GM19372 (cell line): ENCODE results near the gene DTX1.

ENCODE experiments used
- ATAC-seq: cut with Tn5 transposase; IDR thresholded peaks from one replicate; pipeline ENCODE4 v1.9.1; 2021; ENCODE audit warnings: mild to moderate bottlenecking, low read depth, moderate library complexity; ENCODE audit not compliant: unreplicated experiment

Gene DTX1

DNA sequence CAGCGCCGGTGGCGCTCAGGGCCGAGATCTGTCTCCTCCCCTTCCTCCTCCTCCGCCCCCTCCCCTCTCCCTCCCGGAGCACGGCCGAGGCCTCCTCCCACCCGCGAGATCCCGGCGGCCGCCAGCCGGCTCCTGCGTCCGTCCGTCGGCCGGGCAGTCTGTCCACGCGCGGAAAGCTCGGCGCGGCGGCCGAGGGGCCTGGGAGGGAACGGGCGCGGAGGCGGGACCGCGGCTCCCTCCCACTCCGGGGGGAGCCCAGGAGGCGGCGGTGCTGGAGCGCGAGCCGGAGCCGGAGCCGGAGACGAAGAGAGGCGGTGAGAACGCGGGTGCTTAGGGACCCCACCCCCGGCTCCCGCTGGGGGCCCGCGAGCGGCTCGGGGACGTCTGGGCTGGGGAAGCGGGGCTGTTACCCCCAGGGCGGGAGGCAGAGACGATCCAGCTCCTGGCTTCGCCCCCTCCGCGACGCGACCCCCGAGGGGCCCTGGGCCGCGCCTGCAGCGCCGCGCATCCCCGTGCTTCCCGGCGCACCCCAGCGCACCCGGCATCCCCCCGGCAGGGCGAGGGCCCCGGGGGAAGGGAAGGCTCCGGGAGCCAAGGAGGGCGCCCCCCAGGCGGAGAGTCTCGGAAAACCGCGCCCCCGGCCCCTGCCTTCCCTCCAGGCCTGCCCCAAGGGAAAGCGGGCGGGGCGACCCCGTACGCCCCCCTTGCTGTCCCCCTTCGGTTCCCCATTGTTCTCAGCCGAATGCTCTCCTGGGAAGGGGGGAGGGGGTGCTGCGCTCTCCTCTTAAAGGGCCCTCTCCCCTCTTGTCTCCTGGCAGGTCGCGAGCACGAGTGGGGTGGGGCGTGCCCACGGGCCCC lies at the start of gene DTX1:
TSS of gene DTX1 (plus strand) at position 100 of the 858 bp plus-strand sequence. CDS start 1,463 bp downstream, outside the sequence.
- no peak for ATAC-seq

GRCh38 chr12:113007166-113007565 lies 49.4 kb upstream of the DTX1 start:
- ATAC-seq = no peak

- no peak for ATAC-seq
Measured at GRCh38 chr12:113010701-113011100, 45.8 kb upstream of the DTX1 start.

- ATAC-seq = no peak
Measured at GRCh38 chr12:113014565-113014964, 42.0 kb upstream of the DTX1 start.

DNA sequence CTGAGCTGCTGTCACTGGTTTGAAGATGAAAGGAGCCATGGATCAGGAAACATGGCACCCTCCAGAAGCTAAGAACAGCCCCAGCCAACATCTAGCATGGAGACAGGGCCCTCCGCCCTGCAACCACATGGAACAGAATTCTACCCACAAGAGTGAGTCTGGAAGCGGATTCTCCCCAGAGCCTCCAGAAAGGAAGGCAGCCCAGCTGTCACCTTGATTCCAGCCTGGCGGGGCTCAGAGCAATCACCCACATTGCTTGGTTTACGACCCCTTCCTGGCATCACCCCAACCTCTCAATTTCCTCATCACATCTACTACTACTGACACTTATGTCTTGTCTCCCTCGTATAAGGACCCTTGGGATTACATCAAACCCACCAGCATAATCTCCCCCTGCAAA lies 39.7 kb upstream of the DTX1 start:
- no peak for ATAC-seq

- ATAC-seq = no peak
Measured at GRCh38 chr12:113019025-113019424, 37.5 kb upstream of the DTX1 start.

GRCh38 chr12:113021500-113021899 lies 35.0 kb upstream of the DTX1 start:
- no peak for ATAC-seq

DNA sequence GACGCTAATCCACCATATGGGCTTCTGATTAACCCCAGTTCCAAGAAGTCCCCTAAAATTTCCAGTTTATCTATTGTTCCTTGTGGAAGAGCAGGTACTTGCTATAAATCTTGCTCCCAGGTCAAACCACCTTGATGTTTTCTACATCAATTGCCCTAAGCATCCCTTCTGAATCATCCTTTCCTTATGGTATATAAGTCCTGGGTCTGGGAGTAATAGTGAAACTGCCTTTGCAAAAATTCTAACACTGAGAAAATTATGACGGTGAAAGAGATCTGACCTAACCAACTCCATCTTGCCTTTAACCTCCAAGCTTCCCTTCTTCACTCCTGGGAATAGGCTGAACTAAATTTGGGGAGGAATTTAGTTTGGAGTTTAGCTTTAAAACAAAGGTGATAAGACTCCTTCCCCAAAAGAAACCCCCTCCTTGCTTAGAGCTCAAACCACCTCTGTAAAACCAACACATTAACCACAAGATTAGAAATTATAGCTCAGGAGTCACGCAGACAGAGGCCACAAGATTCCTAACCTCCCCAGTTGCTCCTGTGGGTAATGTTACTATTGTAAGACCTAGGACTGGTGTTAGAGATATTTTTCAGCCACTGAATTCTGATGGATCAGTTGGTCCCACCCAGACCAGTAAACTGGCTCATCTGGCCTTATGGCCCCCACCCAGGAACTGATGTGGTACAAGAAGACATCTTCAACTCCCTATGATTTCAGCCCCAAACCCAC lies 33.8 kb upstream of the DTX1 start:
- ATAC-seq = no peak

DNA sequence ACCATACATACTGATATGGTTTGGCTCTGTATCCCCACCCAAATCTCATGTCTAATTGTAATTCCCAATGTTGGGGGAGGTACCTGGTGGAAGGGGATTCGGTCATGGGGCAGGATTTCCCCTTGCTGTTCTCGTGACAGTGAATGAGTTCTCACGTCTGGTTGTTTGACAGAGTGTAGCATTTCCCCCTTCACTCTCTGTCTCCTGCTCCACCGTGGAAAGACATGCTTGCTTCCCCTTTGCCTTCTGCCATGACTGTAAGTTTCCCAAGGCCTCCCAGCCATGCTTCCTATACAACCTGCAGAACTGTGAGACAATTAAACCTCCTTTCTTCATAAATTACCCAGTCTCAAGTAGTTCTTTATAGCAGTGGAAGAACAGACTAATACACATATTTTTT lies 28.8 kb upstream of the DTX1 start:
- no peak for ATAC-seq

- no peak for ATAC-seq
Measured at GRCh38 chr12:113030875-113031525, 25.5 kb upstream of the DTX1 start.

DNA sequence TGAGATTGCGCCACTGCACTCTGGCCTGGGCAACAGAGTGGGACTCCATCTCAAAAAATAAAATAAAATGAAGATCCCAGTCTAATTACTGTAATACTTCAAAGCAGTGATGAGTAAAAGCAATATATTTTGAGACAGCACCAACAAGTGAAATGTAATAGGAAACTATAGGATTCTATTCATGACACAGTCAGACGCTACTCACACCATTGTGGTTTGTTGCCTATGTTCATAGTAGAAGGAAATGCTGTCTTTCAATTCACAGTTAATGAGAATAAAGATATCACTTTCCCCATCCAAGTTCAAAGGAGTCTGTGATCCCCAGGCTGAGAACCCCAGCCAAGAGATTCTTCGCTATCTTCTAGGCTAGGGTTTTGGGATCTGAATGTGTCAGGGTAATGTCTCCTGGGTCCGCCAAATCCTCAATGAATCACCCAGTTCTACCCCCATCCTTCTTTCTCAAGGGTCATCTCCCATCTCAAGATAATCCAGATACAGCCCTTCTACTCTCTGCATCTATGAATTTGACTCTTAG lies 16.6 kb upstream of the DTX1 start:
- ATAC-seq = no peak

- ATAC-seq = no peak
Measured at GRCh38 chr12:113040722-113041171, 15.8 kb upstream of the DTX1 start.

- no peak for ATAC-seq
Measured at GRCh38 chr12:113041560-113041959, 15.0 kb upstream of the DTX1 start.

GRCh38 chr12:113043240-113043639 lies 13.3 kb upstream of the DTX1 start:
- ATAC-seq = no peak

GRCh38 chr12:113044516-113044915 lies 12.0 kb upstream of the DTX1 start:
- ATAC-seq = no peak

DNA sequence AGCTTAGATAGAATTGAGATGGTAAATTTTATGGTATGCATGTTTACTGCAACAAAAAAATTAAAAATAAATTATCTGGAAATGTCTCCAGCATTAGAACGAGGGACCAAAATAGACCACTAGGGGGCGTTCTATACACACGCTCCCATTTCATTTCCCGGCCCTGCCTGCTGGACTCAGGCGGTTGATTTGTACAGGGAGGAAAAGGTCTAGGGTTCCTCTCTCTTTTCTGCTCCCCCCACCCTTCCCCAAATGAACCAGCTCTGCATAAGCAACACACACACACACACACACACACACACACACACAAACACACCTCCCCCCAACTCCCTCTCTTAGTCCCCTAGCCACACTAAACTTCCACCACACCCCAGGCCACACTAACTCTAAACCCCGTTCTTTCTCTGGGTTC lies 7.8 kb upstream of the DTX1 start:
- ATAC-seq = no peak

- ATAC-seq = no peak
Measured at GRCh38 chr12:113049976-113050742, 6.4 kb upstream of the DTX1 start.

GRCh38 chr12:113050795-113051194 lies 5.7 kb upstream of the DTX1 start:
- ATAC-seq = no peak

DNA sequence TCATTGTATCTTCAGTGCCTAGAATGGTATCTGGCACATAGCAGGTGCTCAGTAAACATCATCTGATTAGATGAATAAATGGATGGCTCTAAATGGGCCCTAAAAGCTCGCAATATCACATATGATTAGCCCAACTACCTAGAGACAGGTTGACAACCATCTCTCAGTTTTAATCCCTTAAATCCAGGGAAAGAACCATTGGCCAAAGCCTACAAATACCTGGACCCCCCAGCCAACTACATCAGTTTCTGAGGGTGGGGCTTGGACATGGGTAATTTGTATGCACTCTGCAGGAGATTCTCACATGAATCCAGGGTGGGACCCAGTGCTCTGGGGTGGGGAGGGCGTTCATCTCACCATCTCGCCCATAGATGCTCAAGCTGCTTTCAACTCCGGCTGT lies 4.8 kb upstream of the DTX1 start:
- ATAC-seq = no peak

GRCh38 chr12:113052326-113052725 lies 4.2 kb upstream of the DTX1 start:
- ATAC-seq = no peak
